Adrenal gland (tissue), 5 donors: ENCODE measurements around the gene SKIC2.
A peak's percentile ranks its signal among the peaks of the same experiment; 100 is the strongest.

Experiments
- CTCF ChIP-seq, 6 experiments: fragments of 450-650 bp in 4 of 6; fragments of 200-600 bp in 2 of 6; sonication (generic) in 1 of 6; IDR thresholded peaks; 1 replicate in 5 of 6; 2 replicates in 1 of 6; pipeline versions ENCODE4 v1.5.1 to v1.8.0; 2016 to 2021; ENCODE audit warnings: antibody characterized with exemption in 6 of 6, mild to moderate bottlenecking in 2 of 6, moderate library complexity in 1 of 6
- POLR2A ChIP-seq, 2 donors: fragments of 450-650 bp; IDR thresholded peaks; one replicate each; pipeline ENCODE4 v1.6.1; 2017; ENCODE audit warnings: antibody characterized with exemption in 2 of 2, mild to moderate bottlenecking in 2 of 2, moderate library complexity in 1 of 2
- donor health status: DM: no; HTN: no; CAD: no.

- TF ChIP-seq CTCF (IDR thresholded peaks at IDR 0.05) (peak in 1 of 6 experiments; percentile 14), POLR2A (IDR thresholded peaks at IDR 0.05) (no peak)
Measured at GRCh38 chr6:31971279-31971992, 12.5 kb downstream of the SKIC2 start.
